ENCODE data around the gene KRTCAP3.

The KRTCAP3 gene

DNA sequence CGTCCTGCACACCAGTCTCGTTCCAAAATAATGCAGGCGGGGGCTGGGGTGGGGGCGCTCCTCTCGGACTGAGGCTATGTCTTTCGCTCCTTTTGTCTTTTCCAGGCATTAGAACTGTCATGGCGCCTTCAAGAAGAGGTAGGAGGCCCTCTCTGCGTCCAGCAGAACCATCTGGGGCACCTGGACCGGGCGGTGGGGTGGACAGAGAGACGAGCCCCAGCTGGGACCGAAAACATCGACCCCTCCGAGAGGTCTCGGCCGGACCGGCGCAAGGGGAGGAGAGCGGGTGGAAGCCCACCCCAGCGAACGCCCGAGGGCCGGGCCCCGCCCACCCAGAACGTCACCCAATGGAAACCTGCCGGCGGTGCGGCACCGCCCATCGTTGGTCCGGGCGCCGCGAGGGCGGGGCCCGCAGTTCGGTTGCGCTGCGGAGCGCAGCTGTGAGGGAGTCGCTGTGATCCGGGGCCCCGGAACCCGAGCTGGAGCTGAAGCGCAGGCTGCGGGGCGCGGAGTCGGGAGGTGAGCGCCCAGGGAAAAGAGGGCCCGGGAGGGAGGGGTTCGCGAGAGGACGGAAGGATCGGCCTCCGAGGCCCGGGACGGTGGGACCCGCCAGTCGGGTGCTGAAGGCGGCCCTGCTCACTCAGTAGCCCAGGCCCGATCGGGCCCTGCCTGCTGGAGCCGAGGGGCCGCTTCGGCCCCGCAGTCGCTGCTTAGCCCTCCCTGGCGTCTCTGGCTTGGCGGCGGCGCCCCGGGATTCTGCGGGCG, 13.8 kb upstream of the KRTCAP3 start, which contains the start of gene NRBP1:
Gene NRBP1 (plus strand): TSS at position 419 of the 765 bp plus-strand sequence. CDS start 4,643 bp downstream, outside the sequence.
- Histone ChIP-seq H3K9ac (ENCODE audit: low read length) (peak within 1 kb of the TSS; percentile 98), H3K4me2 (ENCODE audit: low read length, poor library complexity, severe bottlenecking) (peak within 1 kb of the TSS; percentile 92), H3K18ac (ENCODE audit: low read depth in 1 of 2, low read length in 2 of 2) (peak within 1 kb of the TSS; percentile 68 to 97), H3K14ac (ENCODE audit: low read length in 2 of 2) (peak within 1 kb of the TSS in 1 of 2 experiments; percentile 91), H3K23ac (ENCODE audit: low read length in 2 of 2) (peak within 1 kb of the TSS in 1 of 2 experiments; percentile 89), H2AK5ac (ENCODE audit: low read length, severe bottlenecking) (no peak within 1 kb of the TSS), H3K79me1 (replicated peaks; ENCODE audit: low read length, poor library complexity, severe bottlenecking) (peaks cover 2% of the 10 kb centered on the region), H3K4me3 (ENCODE audit: insufficient read depth in 1 of 2, low read depth in 1 of 2, low read length in 2 of 2) (peak within 1 kb of the TSS; percentile 89 to 96), H3K27me3 (ENCODE audit: control insufficient read depth in 1 of 2, insufficient read depth in 1 of 2, low read length in 2 of 2) (no peaks in the 10 kb centered on the region), H3K9me3 (ENCODE audit: control insufficient read depth, low read length) (no peaks in the 10 kb centered on the region), H2BK5ac (ENCODE audit: low read depth, low read length, poor library complexity, severe bottlenecking) (peak within 1 kb of the TSS; percentile 99), H4K91ac (ENCODE audit: low read length) (peak within 1 kb of the TSS; percentile 80), H3K36me3 (ENCODE audit: control insufficient read depth in 1 of 2, insufficient read depth in 2 of 2, low read depth in 1 of 2, low read length in 2 of 2) (peaks cover 5 to 6% of the 10 kb centered on the region in 2 experiments), H3K4ac (ENCODE audit: low read depth in 1 of 2, low read length in 2 of 2) (peak within 1 kb of the TSS; percentile 81 to 100), H3K27ac (ENCODE audit: low read length, poor library complexity, severe bottlenecking) (peak within 1 kb of the TSS; percentile 95), H2BK15ac (ENCODE audit: low read depth, poor library complexity, severe bottlenecking) (peak within 1 kb of the TSS; percentile 26), H4K8ac (ENCODE audit: low read length) (peak within 1 kb of the TSS; percentile 52), H2AFZ (ENCODE audit: low read depth, low read length) (peak within 1 kb of the TSS; percentile 77), H3K4me1 (ENCODE audit: control insufficient read depth, insufficient read depth, low read depth, low read length) (peaks cover 7% of the 10 kb centered on the region), H2BK12ac (ENCODE audit: low read length in 2 of 2) (peak within 1 kb of the TSS in 1 of 2 experiments; percentile 63), H2BK120ac (ENCODE audit: low read depth, low read length) (peak within 1 kb of the TSS; percentile 97)
- peak; percentile 94 for DNase-seq
- WGBS, result under 1% methylated on average over 61 of the region's 75 CpGs

DNA sequence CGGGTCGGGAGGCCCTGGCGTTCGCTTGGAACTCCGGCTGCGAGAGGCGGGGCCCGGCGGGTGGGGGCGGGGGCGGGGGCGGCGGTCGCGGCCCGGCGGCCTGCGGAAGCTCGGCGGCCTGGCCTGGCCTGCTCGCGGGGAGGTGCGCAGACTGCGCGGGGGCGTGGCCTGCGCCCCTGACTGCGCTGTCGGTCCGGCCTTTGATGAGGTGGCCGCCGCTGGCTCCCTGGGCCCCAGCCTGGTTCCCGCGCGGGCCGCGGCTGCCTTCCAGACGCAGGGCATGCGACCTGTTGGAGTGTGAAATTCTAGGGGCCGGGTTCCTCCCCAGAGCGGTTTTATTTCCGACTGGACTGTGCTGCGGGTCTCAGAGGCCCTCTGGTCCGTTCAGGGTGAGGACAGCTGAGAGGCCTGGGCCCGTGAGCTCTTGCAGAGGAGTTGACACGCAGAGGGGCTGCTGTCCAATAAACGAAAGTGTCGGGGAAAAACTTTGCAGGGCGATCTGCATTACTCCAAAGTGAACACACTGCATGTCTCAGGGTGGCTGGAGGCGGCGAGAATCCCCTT, 13.1 kb upstream of the KRTCAP3 start:
- peak overlapping the region; percentile 92 for H3K4me2 ChIP-seq (ENCODE audit: low read length, poor library complexity, severe bottlenecking)
- peak overlapping the region; percentile 91 for H3K27ac ChIP-seq (ENCODE audit: low read length, poor library complexity, severe bottlenecking)
- H3K4ac ChIP-seq (ENCODE audit: low read depth in 1 of 2, low read length in 2 of 2), result peak overlapping the region; percentile 81 to 100
- H3K23ac ChIP-seq (ENCODE audit: low read length in 2 of 2), result no peak overlapping the region
- no peak overlapping the region for H2BK12ac ChIP-seq (ENCODE audit: low read length in 2 of 2)
- peaks cover 7% of the 10 kb centered on the region for H3K4me1 ChIP-seq (ENCODE audit: control insufficient read depth, insufficient read depth, low read depth, low read length)
- peak overlapping the region; percentile 52 for H4K8ac ChIP-seq (ENCODE audit: low read length)
- H2BK120ac ChIP-seq (ENCODE audit: low read depth, low read length), result peak overlapping the region; percentile 97
- peak overlapping the region; percentile 61 for H2AFZ ChIP-seq (ENCODE audit: low read depth, low read length)
- under 1% methylated on average over 39 of the region's 51 CpGs for WGBS
- H2BK15ac ChIP-seq (ENCODE audit: low read depth, poor library complexity, severe bottlenecking), result no peak overlapping the region
- no peak overlapping the region for H2AK5ac ChIP-seq (ENCODE audit: low read length, severe bottlenecking)
- H3K4me3 ChIP-seq (ENCODE audit: insufficient read depth in 1 of 2, low read depth in 1 of 2, low read length in 2 of 2), result peak overlapping the region; percentile 89 to 96
- DNase-seq, result peak; percentile 90
- peak overlapping the region; percentile 98 for H3K9ac ChIP-seq (ENCODE audit: low read length)
- no peak overlapping the region for H4K91ac ChIP-seq (ENCODE audit: low read length)
- H3K79me1 ChIP-seq (replicated peaks; ENCODE audit: low read length, poor library complexity, severe bottlenecking), result peaks cover 2% of the 10 kb centered on the region
- H3K9me3 ChIP-seq (ENCODE audit: control insufficient read depth, low read length), result no peaks in the 10 kb centered on the region
- H3K27me3 ChIP-seq (ENCODE audit: control insufficient read depth in 1 of 2, insufficient read depth in 1 of 2, low read length in 2 of 2), result no peaks in the 10 kb centered on the region
- H2BK5ac ChIP-seq (ENCODE audit: low read depth, low read length, poor library complexity, severe bottlenecking), result peak overlapping the region; percentile 99
- peak overlapping the region; percentile 65 to 97 for H3K18ac ChIP-seq (ENCODE audit: low read depth in 1 of 2, low read length in 2 of 2)
- H3K36me3 ChIP-seq (ENCODE audit: control insufficient read depth in 1 of 2, insufficient read depth in 2 of 2, low read depth in 1 of 2, low read length in 2 of 2), result peaks cover 6 to 12% of the 10 kb centered on the region in 2 experiments
- peak overlapping the region in 1 of 2 experiments; percentile 32 for H3K14ac ChIP-seq (ENCODE audit: low read length in 2 of 2)

GRCh38 chr2:27431395-27431794, 10.8 kb upstream of the KRTCAP3 start:
- H3K23ac ChIP-seq (ENCODE audit: low read length in 2 of 2), result no peak overlapping the region
- no peak overlapping the region for H3K4me3 ChIP-seq (ENCODE audit: insufficient read depth in 1 of 2, low read depth in 1 of 2, low read length in 2 of 2)
- H3K14ac ChIP-seq (ENCODE audit: low read length in 2 of 2), result no peak overlapping the region
- peak overlapping the region in 1 of 2 experiments; percentile 32 for H2BK12ac ChIP-seq (ENCODE audit: low read length in 2 of 2)
- H3K9me3 ChIP-seq (ENCODE audit: control insufficient read depth, low read length), result no peaks in the 10 kb centered on the region
- H3K18ac ChIP-seq (ENCODE audit: low read depth in 1 of 2, low read length in 2 of 2), result no peak overlapping the region
- H3K4me1 ChIP-seq (ENCODE audit: control insufficient read depth, insufficient read depth, low read depth, low read length), result peaks cover 7% of the 10 kb centered on the region
- no peak overlapping the region for H4K91ac ChIP-seq (ENCODE audit: low read length)
- no peak overlapping the region for H2BK15ac ChIP-seq (ENCODE audit: low read depth, poor library complexity, severe bottlenecking)
- H2AFZ ChIP-seq (ENCODE audit: low read depth, low read length), result no peak overlapping the region
- no peak overlapping the region for H4K8ac ChIP-seq (ENCODE audit: low read length)
- no peak overlapping the region for H3K4me2 ChIP-seq (ENCODE audit: low read length, poor library complexity, severe bottlenecking)
- no peaks in the 10 kb centered on the region for H3K27me3 ChIP-seq (ENCODE audit: control insufficient read depth in 1 of 2, insufficient read depth in 1 of 2, low read length in 2 of 2)
- no peak overlapping the region for H2BK5ac ChIP-seq (ENCODE audit: low read depth, low read length, poor library complexity, severe bottlenecking)
- peaks cover 23 to 35% of the 10 kb centered on the region in 2 experiments for H3K36me3 ChIP-seq (ENCODE audit: control insufficient read depth in 1 of 2, insufficient read depth in 2 of 2, low read depth in 1 of 2, low read length in 2 of 2)
- peak overlapping the region; percentile 20 for H3K9ac ChIP-seq (ENCODE audit: low read length)
- peak; percentile 71 for DNase-seq
- H2AK5ac ChIP-seq (ENCODE audit: low read length, severe bottlenecking), result no peak overlapping the region
- H3K4ac ChIP-seq (ENCODE audit: low read depth in 1 of 2, low read length in 2 of 2), result peak overlapping the region in 1 of 2 experiments; percentile 46
- H3K79me1 ChIP-seq (replicated peaks; ENCODE audit: low read length, poor library complexity, severe bottlenecking), result peaks cover 21% of the 10 kb centered on the region
- no peak overlapping the region for H3K27ac ChIP-seq (ENCODE audit: low read length, poor library complexity, severe bottlenecking)
- no peak overlapping the region for H2BK120ac ChIP-seq (ENCODE audit: low read depth, low read length)

DNA sequence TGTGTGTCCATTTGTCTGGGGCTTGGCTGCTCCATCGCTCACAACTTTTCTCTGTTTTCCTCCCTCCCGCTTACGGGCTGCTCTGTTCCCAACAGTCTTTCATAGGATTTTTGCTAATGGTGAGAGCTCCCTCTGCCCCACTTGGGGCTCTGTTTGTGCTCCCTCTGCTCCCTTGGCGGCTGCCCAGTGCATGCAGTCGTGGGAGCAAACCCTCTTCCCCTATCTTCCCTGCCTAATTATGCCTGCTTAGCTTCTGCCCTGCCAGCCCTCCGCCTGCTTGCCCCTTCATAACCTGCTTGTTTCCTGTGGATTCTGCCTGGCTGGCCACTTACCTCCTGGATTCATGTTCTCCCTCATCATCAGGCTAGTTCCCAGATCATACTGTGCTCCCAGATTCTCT, 6.6 kb upstream of the KRTCAP3 start:
- H2AK5ac ChIP-seq (ENCODE audit: low read length, severe bottlenecking), result no peak overlapping the region
- 97% methylated on average over 6 of the region's 6 CpGs for WGBS
- H3K4me2 ChIP-seq (ENCODE audit: low read length, poor library complexity, severe bottlenecking), result no peak overlapping the region
- peaks cover 52 to 75% of the 10 kb centered on the region in 2 experiments for H3K36me3 ChIP-seq (ENCODE audit: control insufficient read depth in 1 of 2, insufficient read depth in 2 of 2, low read depth in 1 of 2, low read length in 2 of 2)
- no peak overlapping the region for H4K91ac ChIP-seq (ENCODE audit: low read length)
- no peak overlapping the region for H2BK120ac ChIP-seq (ENCODE audit: low read depth, low read length)
- peaks cover 3% of the 10 kb centered on the region for H3K4me1 ChIP-seq (ENCODE audit: control insufficient read depth, insufficient read depth, low read depth, low read length)
- H3K4ac ChIP-seq (ENCODE audit: low read depth in 1 of 2, low read length in 2 of 2), result no peak overlapping the region
- H4K8ac ChIP-seq (ENCODE audit: low read length), result no peak overlapping the region
- H3K18ac ChIP-seq (ENCODE audit: low read depth in 1 of 2, low read length in 2 of 2), result no peak overlapping the region
- H3K14ac ChIP-seq (ENCODE audit: low read length in 2 of 2), result no peak overlapping the region
- H3K4me3 ChIP-seq (ENCODE audit: insufficient read depth in 1 of 2, low read depth in 1 of 2, low read length in 2 of 2), result no peak overlapping the region
- peaks cover 23% of the 10 kb centered on the region for H3K79me1 ChIP-seq (replicated peaks; ENCODE audit: low read length, poor library complexity, severe bottlenecking)
- no peak overlapping the region for H2AFZ ChIP-seq (ENCODE audit: low read depth, low read length)
- H3K23ac ChIP-seq (ENCODE audit: low read length in 2 of 2), result no peak overlapping the region
- no peak overlapping the region for H2BK15ac ChIP-seq (ENCODE audit: low read depth, poor library complexity, severe bottlenecking)
- no peak overlapping the region for H2BK5ac ChIP-seq (ENCODE audit: low read depth, low read length, poor library complexity, severe bottlenecking)
- H2BK12ac ChIP-seq (ENCODE audit: low read length in 2 of 2), result no peak overlapping the region
- H3K27me3 ChIP-seq (ENCODE audit: control insufficient read depth in 1 of 2, insufficient read depth in 1 of 2, low read length in 2 of 2), result no peaks in the 10 kb centered on the region
- H3K27ac ChIP-seq (ENCODE audit: low read length, poor library complexity, severe bottlenecking), result no peak overlapping the region
- H3K9me3 ChIP-seq (ENCODE audit: control insufficient read depth, low read length), result no peaks in the 10 kb centered on the region
- DNase-seq, result no peak
- H3K9ac ChIP-seq (ENCODE audit: low read length), result no peak overlapping the region
